ENCODE results near the gene COL28A1.

The COL28A1 gene

DNA sequence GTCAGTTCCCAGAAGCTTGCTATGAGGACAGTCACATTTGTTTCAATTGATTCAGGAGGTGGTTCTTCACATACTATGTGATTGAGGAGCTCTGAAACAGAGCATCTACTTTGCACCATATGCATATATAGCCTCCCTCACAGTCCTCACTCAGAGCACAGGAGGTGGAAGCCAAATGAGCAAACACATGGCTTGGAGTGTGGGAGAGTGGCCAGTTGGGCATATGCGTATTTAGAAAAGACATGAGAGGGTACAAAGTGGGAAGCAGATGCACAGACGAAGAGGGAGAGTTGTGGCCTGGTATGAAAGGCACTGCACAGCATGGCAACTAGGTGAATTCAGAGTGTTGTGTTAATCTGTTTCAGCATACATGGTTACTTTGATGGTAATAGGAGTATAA lies 165.6 kb downstream of the COL28A1 start:
- TF ChIP-seq, protein P1, sequence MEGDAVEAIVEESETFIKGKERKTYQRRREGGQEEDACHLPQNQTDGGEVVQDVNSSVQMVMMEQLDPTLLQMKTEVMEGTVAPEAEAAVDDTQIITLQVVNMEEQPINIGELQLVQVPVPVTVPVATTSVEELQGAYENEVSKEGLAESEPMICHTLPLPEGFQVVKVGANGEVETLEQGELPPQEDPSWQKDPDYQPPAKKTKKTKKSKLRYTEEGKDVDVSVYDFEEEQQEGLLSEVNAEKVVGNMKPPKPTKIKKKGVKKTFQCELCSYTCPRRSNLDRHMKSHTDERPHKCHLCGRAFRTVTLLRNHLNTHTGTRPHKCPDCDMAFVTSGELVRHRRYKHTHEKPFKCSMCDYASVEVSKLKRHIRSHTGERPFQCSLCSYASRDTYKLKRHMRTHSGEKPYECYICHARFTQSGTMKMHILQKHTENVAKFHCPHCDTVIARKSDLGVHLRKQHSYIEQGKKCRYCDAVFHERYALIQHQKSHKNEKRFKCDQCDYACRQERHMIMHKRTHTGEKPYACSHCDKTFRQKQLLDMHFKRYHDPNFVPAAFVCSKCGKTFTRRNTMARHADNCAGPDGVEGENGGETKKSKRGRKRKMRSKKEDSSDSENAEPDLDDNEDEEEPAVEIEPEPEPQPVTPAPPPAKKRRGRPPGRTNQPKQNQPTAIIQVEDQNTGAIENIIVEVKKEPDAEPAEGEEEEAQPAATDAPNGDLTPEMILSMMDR (IDR thresholded peaks at IDR 0.05; ENCODE audit: control extremely low read depth, extremely low read depth, low read depth, missing control alignments) = no peak
- CTCF ChIA-PET = no interaction called here
- DNase-seq (ENCODE audit: extremely low spot score) = no peak
- POLR2A ChIA-PET = no interaction called here

DNA sequence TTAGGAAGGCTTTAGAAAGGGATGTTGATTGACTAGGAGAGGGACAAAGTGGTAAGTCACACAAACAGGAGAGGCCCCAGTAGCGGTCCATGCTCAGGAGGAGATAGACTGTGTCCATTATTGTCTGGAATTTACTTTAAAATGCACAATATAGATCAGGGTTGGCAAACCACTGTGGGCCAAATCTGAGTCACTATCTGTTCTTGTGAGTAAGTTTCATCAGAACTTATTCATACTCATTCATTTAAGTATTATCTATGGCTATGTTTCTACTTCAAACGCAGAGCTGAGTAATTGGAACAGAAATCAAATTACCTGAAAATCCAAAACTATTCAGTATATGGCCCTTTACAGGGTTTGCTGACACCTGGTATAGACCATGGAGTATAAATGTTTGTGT lies 166.5 kb downstream of the COL28A1 start:
- ChIA-PET CTCF (no interaction called here), POLR2A (no interaction called here)
- TF ChIP-seq, protein P1 (IDR thresholded peaks at IDR 0.05; ENCODE audit: control extremely low read depth, extremely low read depth, low read depth, missing control alignments) = no peak
- no peak for DNase-seq (ENCODE audit: extremely low spot score)

DNA sequence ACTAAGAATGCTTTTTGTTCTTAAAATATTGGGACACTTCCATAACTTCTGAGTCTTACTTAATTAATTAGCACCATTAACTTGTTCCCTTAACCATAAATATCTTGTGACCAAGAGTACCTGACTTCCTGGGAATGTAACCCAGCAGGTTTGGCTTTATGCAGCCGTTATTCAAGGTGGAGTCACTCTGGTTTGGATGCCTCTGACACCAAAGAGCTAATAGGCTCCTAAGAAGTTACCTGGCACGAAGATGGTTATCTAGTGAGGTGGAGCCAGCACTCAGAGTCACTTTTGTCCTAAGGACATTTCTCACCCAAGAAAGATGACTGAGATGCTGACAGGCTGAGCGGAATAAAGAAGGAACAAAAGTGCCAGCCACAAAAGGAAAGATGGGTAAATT lies 181.0 kb downstream of the COL28A1 start:
- POLR2A ChIA-PET = no interaction called here
- TF ChIP-seq, protein P1 (IDR thresholded peaks at IDR 0.05; ENCODE audit: control extremely low read depth, extremely low read depth, low read depth, missing control alignments) = no peak
- CTCF ChIA-PET = no interaction called here
- no peak for DNase-seq (ENCODE audit: extremely low spot score)

DNA sequence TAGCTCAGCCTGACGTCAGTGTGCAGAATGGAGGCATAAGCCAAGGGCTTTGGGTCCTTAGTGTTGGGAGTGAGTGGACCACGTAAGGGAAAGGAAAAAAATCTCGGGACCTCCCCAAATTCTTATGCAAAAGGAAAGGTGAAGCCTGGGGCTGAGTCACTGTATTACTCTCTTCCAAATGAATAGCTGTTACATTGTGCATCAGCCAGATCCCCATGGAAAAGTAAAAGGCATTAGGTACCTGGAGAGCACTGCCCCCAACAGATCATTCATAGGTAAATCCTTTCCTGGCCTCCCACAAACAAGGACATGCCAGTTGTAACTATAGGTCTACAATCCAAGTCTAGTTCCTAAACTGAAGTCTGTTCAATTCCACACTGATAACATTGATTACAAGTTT lies 182.8 kb downstream of the COL28A1 start:
- ChIA-PET CTCF (interaction anchor here (1.2 to 2.1 kb wide), 3 partner anchors 16 to 253 kb away, joined by 4 to 7 read pairs (median 5); no protein-coding TSS in a partner anchor), POLR2A (no interaction called here)
- TF ChIP-seq, protein P1 (IDR thresholded peaks at IDR 0.05; ENCODE audit: control extremely low read depth, extremely low read depth, low read depth, missing control alignments) = no peak
- DNase-seq (ENCODE audit: extremely low spot score) = no peak

DNA sequence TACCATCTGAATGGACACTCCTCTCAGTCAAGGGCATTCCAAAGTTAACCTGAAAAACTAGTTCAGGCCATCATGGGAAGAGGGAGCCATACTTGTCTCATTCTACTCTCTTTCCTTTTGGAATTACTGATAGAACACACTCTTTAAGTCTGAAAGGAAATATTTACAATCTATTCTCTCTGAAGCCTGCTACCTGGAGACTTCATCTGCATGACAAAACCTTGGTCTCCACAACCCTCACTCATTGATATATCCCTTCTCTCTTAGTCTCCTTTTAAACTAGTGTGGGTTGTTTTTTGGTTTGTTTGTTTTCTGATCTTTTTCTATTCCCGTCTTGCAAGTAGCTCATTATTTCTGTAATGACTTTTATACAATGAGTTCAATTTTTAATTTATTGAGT lies 183.8 kb downstream of the COL28A1 start:
- TF ChIP-seq, protein P1 (IDR thresholded peaks at IDR 0.05; ENCODE audit: control extremely low read depth, extremely low read depth, low read depth, missing control alignments) = no peak
- no peak for DNase-seq (ENCODE audit: extremely low spot score)
- POLR2A ChIA-PET = no interaction called here
- CTCF ChIA-PET = interaction anchor here (1.2 to 2.1 kb wide), 4 partner anchors 11 to 252 kb away, joined by 3 to 7 read pairs (median 4); no protein-coding TSS in a partner anchor

DNA sequence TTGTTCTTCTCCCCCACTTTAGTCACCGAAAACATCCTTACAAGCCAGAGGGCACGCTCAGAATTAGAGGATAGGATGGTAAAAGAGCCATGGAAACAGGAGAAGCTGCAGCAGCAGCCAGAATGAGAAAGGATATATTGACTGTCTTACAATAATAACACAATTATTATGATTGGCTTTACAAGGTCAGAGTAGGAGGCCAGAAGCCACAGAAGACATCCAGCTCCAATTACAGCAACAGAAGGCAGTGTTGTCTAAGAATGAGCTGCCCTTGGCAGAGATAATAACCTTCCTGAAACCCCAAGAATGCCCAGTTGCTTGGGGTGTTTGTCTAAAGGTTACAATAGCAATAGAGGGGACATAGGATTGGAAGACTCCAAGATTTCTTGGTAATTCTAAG lies 184.5 kb downstream of the COL28A1 start:
- TF ChIP-seq, protein P1 (IDR thresholded peaks at IDR 0.05; ENCODE audit: control extremely low read depth, extremely low read depth, low read depth, missing control alignments) = no peak
- ChIA-PET POLR2A (no interaction called here), CTCF (interaction anchor here (1.3 kb wide), 2 partner anchors 11 to 13 kb away, joined by 3 read pairs; no protein-coding TSS in a partner anchor)
- DNase-seq (ENCODE audit: extremely low spot score) = no peak

DNA sequence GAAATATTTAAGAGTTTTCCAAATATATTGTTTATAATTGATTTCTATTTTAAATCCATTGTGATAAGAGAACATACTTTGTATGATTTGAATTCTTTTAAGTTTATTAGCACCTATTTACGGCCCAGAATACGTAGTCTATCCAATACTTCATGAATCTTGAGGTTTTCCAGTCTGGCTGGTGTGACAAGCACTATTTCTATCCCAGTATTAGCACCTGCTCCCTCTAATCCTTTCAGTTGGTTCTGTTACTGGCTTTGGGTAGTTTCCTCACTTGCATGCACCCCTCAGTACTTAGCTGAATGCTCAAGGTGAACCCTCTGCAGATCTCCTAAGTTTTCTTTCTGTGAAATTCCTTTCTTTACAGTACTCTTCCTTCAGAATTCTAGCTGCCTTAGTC lies 186.5 kb downstream of the COL28A1 start:
- TF ChIP-seq, protein P1 (IDR thresholded peaks at IDR 0.05; ENCODE audit: control extremely low read depth, extremely low read depth, low read depth, missing control alignments) = no peak
- CTCF ChIA-PET = interaction anchor here (1.4 kb wide), 1 partner anchor 15 kb away, joined by 3 read pairs; no protein-coding TSS in a partner anchor
- DNase-seq (ENCODE audit: extremely low spot score) = no peak
- POLR2A ChIA-PET = no interaction called here

Data from GM10248 (cell line).